Fibroblast of skin of left quadriceps (primary cell): Measurements from ENCODE around the gene KCNJ9.
"Not testable (repeated sequence)": the region's sequence is repeated elsewhere in the genome, so short reads cannot be mapped to it uniquely, and the experiment has no call there.

Source experiments
- DNase-seq, 2 experiments: peaks; one replicate each; pipeline ENCODE4 v3.0.0-alpha.2; 2013; ENCODE audit warnings: low read depth in 2 of 2

Gene KCNJ9

GRCh38 chr1:160103658-160104408, 22.5 kb downstream of the KCNJ9 start:
- DNase-seq, result no peak

GRCh38 chr1:160104486-160104885, 23.1 kb downstream of the KCNJ9 start:
- no peak for DNase-seq

GRCh38 chr1:160105155-160105554, 23.8 kb downstream of the KCNJ9 start:
- DNase-seq, result no peak

GRCh38 chr1:160107512-160107911, 26.2 kb downstream of the KCNJ9 start:
- DNase-seq, result no peak

- DNase-seq, result no peak
Observed at GRCh38 chr1:160108888-160109662, 27.7 kb downstream of the KCNJ9 start.

GRCh38 chr1:160109686-160110085, 28.3 kb downstream of the KCNJ9 start:
- no peak for DNase-seq

- not testable (repeated sequence) for DNase-seq
Observed at GRCh38 chr1:160111462-160111861, 30.1 kb downstream of the KCNJ9 start.

GRCh38 chr1:160112357-160112756, 31.0 kb downstream of the KCNJ9 start:
- DNase-seq, result no peak

GRCh38 chr1:160113407-160113806, 32.1 kb downstream of the KCNJ9 start:
- no peak for DNase-seq

GRCh38 chr1:160114085-160114484, 32.7 kb downstream of the KCNJ9 start:
- no peak for DNase-seq

- no peak for DNase-seq
Observed at GRCh38 chr1:160115545-160116282, 34.4 kb downstream of the KCNJ9 start, which contains the start of gene ATP1A2. Gene ATP1A2 (plus strand): TSS chr1:160115759. CDS start chr1:160115862, 103 bp downstream.

GRCh38 chr1:160116283-160117147, 35.2 kb downstream of the KCNJ9 start:
- no peak for DNase-seq

- DNase-seq, result no peak
Observed at GRCh38 chr1:160117300-160117699, 36.0 kb downstream of the KCNJ9 start.

- no peak for DNase-seq
Observed at GRCh38 chr1:160117709-160118183, 36.4 kb downstream of the KCNJ9 start.

- DNase-seq, result no peak
Observed at GRCh38 chr1:160118928-160119327, 37.6 kb downstream of the KCNJ9 start.

GRCh38 chr1:160120797-160121196, 39.5 kb downstream of the KCNJ9 start:
- no peak for DNase-seq

GRCh38 chr1:160121388-160121787, 40.0 kb downstream of the KCNJ9 start:
- DNase-seq, result no peak

- no peak for DNase-seq
Observed at GRCh38 chr1:160122978-160123495, 41.7 kb downstream of the KCNJ9 start.

GRCh38 chr1:160123726-160124125, 42.4 kb downstream of the KCNJ9 start:
- no peak for DNase-seq

GRCh38 chr1:160124705-160125478, 43.6 kb downstream of the KCNJ9 start:
- peak; percentile 18 to 22 for DNase-seq
